ENCODE measurements around the gene COL23A1. TPM values are rescaled to one million over a fixed set of nuclear protein-coding genes. Genes with fewer than 3 reads are reported as not detected.

Gene COL23A1
- total and polyA plus RNA-seq, 2 of the 8 experiments (the other 6 are each of a cell fraction or from before 2014, with no cell fraction given), result 3.1 to 4.7 TPM

- H3K4me2 ChIP-seq (ENCODE audit: insufficient read depth in 1 of 2, low read depth in 2 of 2, low read length in 2 of 2), result no peak overlapping the region
- ChIA-PET CTCF (ENCODE audit: partially characterized antibody) (interaction anchor here (0.8 to 1.6 kb wide), 4 partner anchors 14 to 44 kb away, joined by 3 to 5 read pairs (median 4); no protein-coding TSS in a partner anchor), POLR2A (ENCODE audit: partially characterized antibody) (interaction anchor here (1.0 to 21.6 kb wide), 5 partner anchors 9 to 20 kb away, joined by 3 to 507 read pairs (median 6); partner anchors contain the start of gene HNRNPAB)
- H3K9ac ChIP-seq (replicated peaks in 1 of 4; ENCODE audit: extremely low read depth in 1 of 4, low read depth in 3 of 4, low read length in 3 of 4), result no peak overlapping the region
- no peak overlapping the region for H3K56ac ChIP-seq (replicated peaks; ENCODE audit: insufficient read length, low read depth, low read length)
- no peak overlapping the region for H4K91ac ChIP-seq (replicated peaks; ENCODE audit: insufficient read length, low read length)
- H4K20me1 ChIP-seq (replicated peaks in 1 of 2; ENCODE audit: control insufficient read depth in 1 of 2, insufficient read depth in 2 of 2, low read length in 2 of 2), result peaks cover 0 to 19% of the 10 kb centered on the region in 2 experiments
- 83% methylated on average over 3 of the region's 3 CpGs; no CpG with 5 or more reads in 1 of the 2 experiments for WGBS, 2 experiments (ENCODE audit: extremely low coverage in 1 of 2, insufficient coverage in 1 of 2, insufficient read length in 1 of 2, insufficient replicate concordance in 2 of 2, low coverage in 1 of 2, low lambda C conversion rate in 2 of 2, missing lambda C conversion rate in 1 of 2)
- no peak overlapping the region for H3K4ac ChIP-seq (replicated peaks; ENCODE audit: insufficient read length, low read depth, low read length)
- H3K27me3 ChIP-seq (replicated peaks in 1 of 4; ENCODE audit: control insufficient read depth in 3 of 4, extremely low read depth in 1 of 4, insufficient read depth in 3 of 4, low read length in 3 of 4), result no peaks in the 10 kb centered on the region
- no peak overlapping the region for H3K27ac ChIP-seq (ENCODE audit: low read depth, low read length)
- TF ChIP-seq RAD21 (IDR thresholded peaks at IDR 0.05 in 1 of 2, conservative IDR thresholded peaks at IDR 0.05 in 1 of 2; ENCODE audit: low read depth in 2 of 2, low read length in 2 of 2), result no peak
- 0 out of 3 replicates have a peak, but pooled peaks of 1 of the 2 experiments have one; percentile 19 for TF ChIP-seq POLR2A (IDR thresholded peaks at IDR 0.05; ENCODE audit: control extremely low read depth in 1 of 2, low read depth in 2 of 2, low read length in 2 of 2)
- TF ChIP-seq POLR2AphosphoS5 (IDR thresholded peaks at IDR 0.05; ENCODE audit: low read depth, low read length), result peak; percentile 60; the same call in 1 of the 2 replicates
- H2BK20ac ChIP-seq (ENCODE audit: low read length), result no peak overlapping the region
- no peak for DNase-seq (ENCODE audit: low read depth in 1 of 2, low spot score in 2 of 2)
- H3K36me3 ChIP-seq (ENCODE audit: control insufficient read depth in 2 of 4, insufficient read depth in 4 of 4, low read length in 3 of 4), result peaks cover 0 to 36% (median 8%) of the 10 kb centered on the region in 4 experiments
- H2BK5ac ChIP-seq (ENCODE audit: low read depth, low read length), result no peak overlapping the region
- H3K79me2 ChIP-seq (ENCODE audit: control insufficient read depth in 1 of 2, insufficient read depth in 2 of 2, low read length in 2 of 2), result no peaks in the 10 kb centered on the region
- H3K18ac ChIP-seq (ENCODE audit: extremely low read depth, low read length), result no peak overlapping the region
- no peak overlapping the region for H3K14ac ChIP-seq (ENCODE audit: insufficient read length)
- H4K8ac ChIP-seq (ENCODE audit: extremely low read depth, insufficient read depth, low read length), result no peak overlapping the region
- no peak overlapping the region for H3K4me3 ChIP-seq (ENCODE audit: extremely low read depth in 1 of 4, insufficient read depth in 2 of 4, low read depth in 3 of 4, low read length in 4 of 4)
- no peaks in the 10 kb centered on the region for H3K9me3 ChIP-seq (ENCODE audit: insufficient read depth in 2 of 2, low read depth in 1 of 2, low read length in 1 of 2)
- no peaks in the 10 kb centered on the region for H3K23me2 ChIP-seq (ENCODE audit: low read depth, low read length)
- no peak overlapping the region for H2AK5ac ChIP-seq (ENCODE audit: low read depth, low read length)
- FAIRE-seq, result no peak
- no peak overlapping the region for H2BK12ac ChIP-seq (ENCODE audit: low read depth, low read length)
- H4K5ac ChIP-seq (ENCODE audit: insufficient read length, low read depth, low read length), result no peak overlapping the region
- no peak overlapping the region for H3K23ac ChIP-seq (ENCODE audit: insufficient read length)
- H3K79me1 ChIP-seq (ENCODE audit: low read depth, low read length), result no peaks in the 10 kb centered on the region; the same call in 1 of the 2 replicates
- H2AFZ ChIP-seq (ENCODE audit: low read length), result no peak overlapping the region
- no peak overlapping the region for H2BK120ac ChIP-seq (replicated peaks; ENCODE audit: low read depth, low read length)
- peaks cover 0 to 18% (median 10%) of the 10 kb centered on the region in 4 experiments; a peak in 6 of 7 replicates for H3K4me1 ChIP-seq (replicated peaks in 1 of 4; ENCODE audit: control insufficient read depth in 3 of 4, insufficient read depth in 4 of 4, low read length in 3 of 4)
- H2BK15ac ChIP-seq (ENCODE audit: low read length), result no peak overlapping the region
Measured at GRCh38 chr5:178221282-178221681, 368.9 kb downstream of the COL23A1 start.

Data from H1 (cell line).